ENCODE data around the gene MPST.

Gene MPST

DNA sequence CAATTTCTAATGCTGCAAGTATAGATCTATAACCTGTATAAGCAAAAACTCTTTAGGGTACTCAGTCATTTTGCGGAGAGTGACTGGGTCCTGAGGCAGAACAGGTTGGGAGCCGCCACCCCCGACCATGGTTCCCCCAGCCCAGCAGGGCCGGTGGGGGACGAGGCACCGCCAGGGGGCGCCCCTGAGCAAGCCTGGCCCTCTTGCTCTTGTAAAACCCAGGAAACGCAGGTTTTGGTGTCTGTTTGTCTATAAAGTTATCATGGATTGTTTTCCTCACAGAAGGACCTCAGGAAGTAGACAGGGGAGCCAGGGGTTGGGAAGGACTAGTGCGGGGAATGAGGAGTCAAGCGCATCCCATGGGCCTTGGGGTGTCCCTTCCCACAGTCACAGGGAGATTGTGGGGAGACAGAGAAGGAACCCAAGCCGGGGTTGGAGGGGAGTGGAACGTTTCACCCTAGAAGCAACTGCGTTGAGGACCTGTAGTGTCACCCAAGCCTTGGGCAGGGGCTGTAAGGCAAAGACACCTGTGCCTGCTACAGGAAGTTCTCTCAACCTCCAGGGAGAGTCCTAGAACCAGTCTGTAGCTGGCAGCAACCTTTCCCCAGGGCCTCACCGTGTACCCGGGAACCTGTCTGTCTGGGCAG, 58.4 kb downstream of the MPST start:
- TF ChIP-seq, protein P1, sequence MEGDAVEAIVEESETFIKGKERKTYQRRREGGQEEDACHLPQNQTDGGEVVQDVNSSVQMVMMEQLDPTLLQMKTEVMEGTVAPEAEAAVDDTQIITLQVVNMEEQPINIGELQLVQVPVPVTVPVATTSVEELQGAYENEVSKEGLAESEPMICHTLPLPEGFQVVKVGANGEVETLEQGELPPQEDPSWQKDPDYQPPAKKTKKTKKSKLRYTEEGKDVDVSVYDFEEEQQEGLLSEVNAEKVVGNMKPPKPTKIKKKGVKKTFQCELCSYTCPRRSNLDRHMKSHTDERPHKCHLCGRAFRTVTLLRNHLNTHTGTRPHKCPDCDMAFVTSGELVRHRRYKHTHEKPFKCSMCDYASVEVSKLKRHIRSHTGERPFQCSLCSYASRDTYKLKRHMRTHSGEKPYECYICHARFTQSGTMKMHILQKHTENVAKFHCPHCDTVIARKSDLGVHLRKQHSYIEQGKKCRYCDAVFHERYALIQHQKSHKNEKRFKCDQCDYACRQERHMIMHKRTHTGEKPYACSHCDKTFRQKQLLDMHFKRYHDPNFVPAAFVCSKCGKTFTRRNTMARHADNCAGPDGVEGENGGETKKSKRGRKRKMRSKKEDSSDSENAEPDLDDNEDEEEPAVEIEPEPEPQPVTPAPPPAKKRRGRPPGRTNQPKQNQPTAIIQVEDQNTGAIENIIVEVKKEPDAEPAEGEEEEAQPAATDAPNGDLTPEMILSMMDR (IDR thresholded peaks at IDR 0.05; ENCODE audit: low read depth, low read length): peak; percentile 99
- Histone ChIP-seq H3K4me1 (no peaks in the 10 kb centered on the region), H3K36me3 (no peaks in the 10 kb centered on the region), H3K4me3 (ENCODE audit: low read depth, low read length) (no peak overlapping the region), H3K27me3 (peaks cover 32% of the 10 kb centered on the region), H3K9me3 (no peaks in the 10 kb centered on the region)
- DNase-seq: peak; percentile 81

DNA sequence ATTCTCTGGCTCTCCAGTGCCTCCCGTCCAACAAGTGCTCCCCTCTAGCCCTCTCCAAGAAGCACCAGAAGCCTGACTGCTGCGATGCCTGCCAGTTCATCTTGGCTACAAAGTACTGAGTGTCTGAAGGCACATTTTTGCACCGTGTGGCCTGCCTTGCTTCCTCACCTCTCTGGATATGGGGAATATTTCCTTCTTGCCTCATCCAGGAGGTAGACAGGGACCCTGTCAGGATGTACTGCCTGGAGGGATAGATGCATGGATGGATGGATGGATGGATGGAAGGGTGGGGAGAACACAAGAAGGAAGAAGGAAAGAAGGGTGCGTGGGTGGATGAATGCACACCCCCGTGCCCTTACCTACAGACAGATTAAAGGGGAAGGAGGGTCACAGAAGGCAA, 59.6 kb downstream of the MPST start:
- Histone ChIP-seq H3K27me3 (peaks cover 29% of the 10 kb centered on the region), H3K9me3 (no peaks in the 10 kb centered on the region), H3K4me3 (ENCODE audit: low read depth, low read length) (no peak overlapping the region), H3K36me3 (no peaks in the 10 kb centered on the region), H3K4me1 (no peaks in the 10 kb centered on the region)
- no peak for DNase-seq
- TF ChIP-seq, protein P1 (IDR thresholded peaks at IDR 0.05; ENCODE audit: low read depth, low read length): no peak
